ENCODE measurements around the gene DMKN.
"Not testable (repeated sequence)": the region's sequence is repeated elsewhere in the genome, so short reads cannot be mapped to it uniquely, and the experiment has no call there.

Gene DMKN

GRCh38 chr19:35474104-35474503 is 39.3 kb downstream of the DMKN start:
- Histone ChIP-seq H2AFZ (no peak overlapping the region), H3K9ac (no peak overlapping the region), H3K4me2 (ENCODE audit: low read length) (no peak overlapping the region), H3K27me3 (ENCODE audit: control insufficient read depth, insufficient read depth, low read length) (no peaks in the 10 kb centered on the region), H3K79me2 (no peaks in the 10 kb centered on the region), H3K4me3 (ENCODE audit: low read depth, low read length) (no peak overlapping the region), H3K4me1 (peaks cover 7% of the 10 kb centered on the region), H3K36me3 (ENCODE audit: control insufficient read depth, insufficient read depth, low read length) (no peaks in the 10 kb centered on the region), H3K9me3 (ENCODE audit: control insufficient read depth, low read length) (no peaks in the 10 kb centered on the region), H3K27ac (no peak overlapping the region)
- no peak for TF ChIP-seq CTCF (IDR thresholded peaks at IDR 0.05)

GRCh38 chr19:35471946-35472345 is 41.5 kb downstream of the DMKN start:
- no peak overlapping the region for H2AFZ ChIP-seq
- H3K4me1 ChIP-seq = peaks cover 5% of the 10 kb centered on the region
- H3K9ac ChIP-seq = no peak overlapping the region
- no peak overlapping the region for H3K4me2 ChIP-seq (ENCODE audit: low read length)
- no peak overlapping the region for H3K4me3 ChIP-seq (ENCODE audit: low read depth, low read length)
- H3K36me3 ChIP-seq (ENCODE audit: control insufficient read depth, insufficient read depth, low read length) = no peaks in the 10 kb centered on the region
- H3K27me3 ChIP-seq (ENCODE audit: control insufficient read depth, insufficient read depth, low read length) = no peaks in the 10 kb centered on the region
- no peaks in the 10 kb centered on the region for H3K79me2 ChIP-seq
- TF ChIP-seq CTCF (IDR thresholded peaks at IDR 0.05) = no peak
- no peak overlapping the region for H3K27ac ChIP-seq
- H3K9me3 ChIP-seq (ENCODE audit: control insufficient read depth, low read length) = no peaks in the 10 kb centered on the region

GRCh38 chr19:35471075-35471474 is 42.4 kb downstream of the DMKN start:
- not testable (repeated sequence) for H2AFZ ChIP-seq; H3K4me2 ChIP-seq (ENCODE audit: low read length); H3K9ac ChIP-seq; H3K36me3 ChIP-seq (ENCODE audit: control insufficient read depth, insufficient read depth, low read length); H3K27ac ChIP-seq; H3K9me3 ChIP-seq (ENCODE audit: control insufficient read depth, low read length); H3K4me1 ChIP-seq; H3K27me3 ChIP-seq (ENCODE audit: control insufficient read depth, insufficient read depth, low read length); H3K4me3 ChIP-seq (ENCODE audit: low read depth, low read length); H3K79me2 ChIP-seq

GRCh38 chr19:35470128-35470527 is 43.3 kb downstream of the DMKN start:
- no peaks in the 10 kb centered on the region for H3K27me3 ChIP-seq (ENCODE audit: control insufficient read depth, insufficient read depth, low read length)
- peaks cover 5% of the 10 kb centered on the region for H3K4me1 ChIP-seq
- no peak overlapping the region for H2AFZ ChIP-seq
- no peak overlapping the region for H3K4me2 ChIP-seq (ENCODE audit: low read length)
- H3K27ac ChIP-seq = no peak overlapping the region
- H3K36me3 ChIP-seq (ENCODE audit: control insufficient read depth, insufficient read depth, low read length) = no peaks in the 10 kb centered on the region
- no peak overlapping the region for H3K9ac ChIP-seq
- no peaks in the 10 kb centered on the region for H3K9me3 ChIP-seq (ENCODE audit: control insufficient read depth, low read length)
- H3K4me3 ChIP-seq (ENCODE audit: low read depth, low read length) = no peak overlapping the region
- TF ChIP-seq CTCF (IDR thresholded peaks at IDR 0.05) = no peak
- H3K79me2 ChIP-seq = no peaks in the 10 kb centered on the region

GRCh38 chr19:35468637-35469036 is 44.8 kb downstream of the DMKN start:
- Histone ChIP-seq H2AFZ (no peak overlapping the region), H3K36me3 (ENCODE audit: control insufficient read depth, insufficient read depth, low read length) (no peaks in the 10 kb centered on the region), H3K9ac (no peak overlapping the region), H3K27ac (no peak overlapping the region), H3K79me2 (no peaks in the 10 kb centered on the region), H3K9me3 (ENCODE audit: control insufficient read depth, low read length) (no peaks in the 10 kb centered on the region), H3K4me2 (ENCODE audit: low read length) (no peak overlapping the region), H3K4me3 (ENCODE audit: low read depth, low read length) (no peak overlapping the region), H3K27me3 (ENCODE audit: control insufficient read depth, insufficient read depth, low read length) (no peaks in the 10 kb centered on the region), H3K4me1 (peaks cover 5% of the 10 kb centered on the region)
- TF ChIP-seq CTCF (IDR thresholded peaks at IDR 0.05) = peak; percentile 89
